Activated naive CD8-positive, alpha-beta T cell treated with anti-CD3 and anti-CD28 coated beads for 36 hours (primary cell): Measurements from ENCODE around the gene SCARB1. TPM values are rescaled to one million over a fixed set of nuclear protein-coding genes. Genes with fewer than 3 reads are reported as not detected.
"Not testable (repeated sequence)": the region's sequence is repeated elsewhere in the genome, so short reads cannot be mapped to it uniquely, and the experiment has no call there.

Source experiments
- DNase-seq: peaks from one replicate; pipeline ENCODE4 v3.0.0; 2021
- H3K27ac Mint-ChIP-seq: one replicate; pipeline ENCODE4 v1.8.0; 2022; ENCODE audit warnings: mild to moderate bottlenecking, moderate library complexity, mixed read lengths
- H3K27me3 Mint-ChIP-seq: one replicate; pipeline ENCODE4 v1.8.0; 2022; ENCODE audit warnings: mild to moderate bottlenecking, mixed read lengths
- H3K36me3 Mint-ChIP-seq: one replicate; pipeline ENCODE4 v1.8.0; 2021; ENCODE audit warnings: mild to moderate bottlenecking, mixed read lengths
- H3K4me1 Mint-ChIP-seq: one replicate; pipeline ENCODE4 v1.8.0; 2021; ENCODE audit warnings: mixed read lengths
- H3K4me3 Mint-ChIP-seq: one replicate; pipeline ENCODE4 v1.8.0; 2022; ENCODE audit warnings: mild to moderate bottlenecking, moderate library complexity, mixed read lengths
- H3K9me3 Mint-ChIP-seq: one replicate; pipeline ENCODE4 v1.8.0; 2022; ENCODE audit warnings: mixed read lengths
- total RNA-seq, 2 experiments: library from RNA; stranded (reverse); gene quantifications; one replicate each; pipeline ENCODE4 v1.2.3, GENCODE V29; 2021

The SCARB1 gene
- total RNA-seq, 2 experiments from 2014 or later = 40.3 to 43.8 TPM

- no peak overlapping the region for H3K27ac Mint-ChIP-seq
- no peaks in the 10 kb centered on the region for H3K27me3 Mint-ChIP-seq
- DNase-seq = no peak
- H3K4me3 Mint-ChIP-seq = no peak overlapping the region
- H3K4me1 Mint-ChIP-seq = peaks cover 13% of the 10 kb centered on the region
- H3K9me3 Mint-ChIP-seq = no peaks in the 10 kb centered on the region
- no peaks in the 10 kb centered on the region for H3K36me3 Mint-ChIP-seq
These were observed 32.8 kb upstream of the SCARB1 start for GRCh38 chr12:124896461-124896860.

DNA sequence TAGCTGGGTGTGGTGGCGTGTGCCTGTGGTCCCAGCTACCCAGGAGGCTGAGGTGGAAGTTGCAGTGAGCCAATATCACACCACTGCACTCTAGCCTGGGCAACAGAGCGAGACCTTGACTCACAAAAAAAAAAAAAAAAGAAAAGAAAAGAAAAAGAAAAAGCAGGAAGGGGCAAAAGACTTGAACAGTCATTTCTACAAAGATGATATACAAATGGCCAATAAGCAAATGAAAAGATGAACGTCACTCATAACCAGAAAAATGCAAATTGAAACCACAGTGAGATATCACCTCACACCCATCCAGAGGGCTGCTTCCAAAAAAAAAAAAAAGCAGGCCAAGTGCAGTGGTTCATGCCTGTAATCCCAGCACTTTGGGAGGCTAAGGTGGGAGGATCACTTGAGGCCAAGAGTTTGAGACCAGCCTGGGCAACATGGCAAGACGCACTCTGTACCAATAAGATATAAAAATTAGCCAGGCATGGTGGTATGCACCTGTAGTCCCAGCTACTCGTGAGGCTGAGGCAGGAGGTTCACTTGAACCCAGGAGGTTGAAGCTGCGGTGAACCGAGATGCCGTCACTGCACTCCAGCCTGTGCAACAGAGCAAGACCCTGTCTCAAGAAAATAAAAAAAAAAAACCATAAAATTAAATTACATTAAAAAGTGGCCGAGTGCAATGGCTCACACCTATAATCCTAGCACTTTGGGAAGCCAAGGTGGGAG is 30.3 kb upstream of the SCARB1 start:
- no peak overlapping the region for H3K27ac Mint-ChIP-seq
- no peak for DNase-seq
- no peaks in the 10 kb centered on the region for H3K36me3 Mint-ChIP-seq
- H3K4me1 Mint-ChIP-seq = peaks cover 11% of the 10 kb centered on the region
- no peaks in the 10 kb centered on the region for H3K27me3 Mint-ChIP-seq
- H3K9me3 Mint-ChIP-seq = no peaks in the 10 kb centered on the region
- no peak overlapping the region for H3K4me3 Mint-ChIP-seq

DNA sequence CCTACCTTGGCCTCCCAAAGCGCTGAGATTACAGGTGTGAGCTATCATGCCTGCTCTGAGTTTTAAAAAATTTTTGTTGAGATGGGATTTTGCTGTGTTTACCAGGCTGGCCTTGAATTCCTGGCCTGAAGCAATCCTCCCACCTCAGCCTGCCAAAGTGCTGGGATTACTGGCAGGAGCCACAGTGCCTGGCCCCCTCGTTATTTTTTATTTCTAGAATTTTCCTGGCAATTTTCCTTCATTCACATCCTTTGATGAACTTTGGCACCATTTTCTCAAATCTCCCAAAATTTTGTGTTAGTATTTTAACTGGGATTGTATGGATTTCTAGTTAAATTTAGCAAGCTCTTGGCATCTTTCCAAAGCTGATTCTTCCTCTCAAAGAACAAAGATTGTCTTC is 24.6 kb upstream of the SCARB1 start:
- Mint-ChIP-seq H3K27ac (no peak overlapping the region), H3K9me3 (no peaks in the 10 kb centered on the region), H3K4me3 (no peak overlapping the region), H3K4me1 (peaks cover 1% of the 10 kb centered on the region), H3K36me3 (no peaks in the 10 kb centered on the region), H3K27me3 (no peaks in the 10 kb centered on the region)
- DNase-seq = no peak

DNA sequence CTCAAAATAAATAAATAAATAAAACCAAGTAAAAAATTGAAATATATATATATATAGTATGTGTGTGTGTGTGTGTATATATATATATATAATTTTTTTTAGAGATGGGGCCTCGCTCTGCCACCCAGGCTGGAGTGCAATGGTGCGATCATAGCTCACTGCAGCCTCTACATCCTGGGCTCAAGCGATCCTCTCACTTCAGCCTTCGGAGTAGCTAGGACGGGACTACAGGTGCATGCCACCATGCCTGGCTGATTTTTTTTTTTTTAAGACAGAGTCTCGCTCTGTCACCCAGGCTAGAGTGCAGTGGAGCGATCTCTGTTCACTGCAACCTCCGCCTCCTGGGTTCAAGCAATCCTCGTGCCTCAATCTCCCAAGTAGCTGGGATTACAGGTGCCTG is 24.1 kb upstream of the SCARB1 start:
- H3K9me3 Mint-ChIP-seq, H3K27me3 Mint-ChIP-seq: not testable (repeated sequence)

GRCh38 chr12:124884587-124885438 is 21.1 kb upstream of the SCARB1 start:
- Mint-ChIP-seq H3K27ac (no peak overlapping the region), H3K9me3 (no peaks in the 10 kb centered on the region), H3K27me3 (no peaks in the 10 kb centered on the region), H3K4me1 (peaks cover 14% of the 10 kb centered on the region), H3K36me3 (no peaks in the 10 kb centered on the region), H3K4me3 (no peak overlapping the region)
- DNase-seq = no peak

More for the DNA sequence above, 24.1 kb upstream of the SCARB1 start:
- not testable (repeated sequence) for DNase-seq, H3K4me1 Mint-ChIP-seq, H3K27ac Mint-ChIP-seq, H3K4me3 Mint-ChIP-seq, H3K36me3 Mint-ChIP-seq

DNA sequence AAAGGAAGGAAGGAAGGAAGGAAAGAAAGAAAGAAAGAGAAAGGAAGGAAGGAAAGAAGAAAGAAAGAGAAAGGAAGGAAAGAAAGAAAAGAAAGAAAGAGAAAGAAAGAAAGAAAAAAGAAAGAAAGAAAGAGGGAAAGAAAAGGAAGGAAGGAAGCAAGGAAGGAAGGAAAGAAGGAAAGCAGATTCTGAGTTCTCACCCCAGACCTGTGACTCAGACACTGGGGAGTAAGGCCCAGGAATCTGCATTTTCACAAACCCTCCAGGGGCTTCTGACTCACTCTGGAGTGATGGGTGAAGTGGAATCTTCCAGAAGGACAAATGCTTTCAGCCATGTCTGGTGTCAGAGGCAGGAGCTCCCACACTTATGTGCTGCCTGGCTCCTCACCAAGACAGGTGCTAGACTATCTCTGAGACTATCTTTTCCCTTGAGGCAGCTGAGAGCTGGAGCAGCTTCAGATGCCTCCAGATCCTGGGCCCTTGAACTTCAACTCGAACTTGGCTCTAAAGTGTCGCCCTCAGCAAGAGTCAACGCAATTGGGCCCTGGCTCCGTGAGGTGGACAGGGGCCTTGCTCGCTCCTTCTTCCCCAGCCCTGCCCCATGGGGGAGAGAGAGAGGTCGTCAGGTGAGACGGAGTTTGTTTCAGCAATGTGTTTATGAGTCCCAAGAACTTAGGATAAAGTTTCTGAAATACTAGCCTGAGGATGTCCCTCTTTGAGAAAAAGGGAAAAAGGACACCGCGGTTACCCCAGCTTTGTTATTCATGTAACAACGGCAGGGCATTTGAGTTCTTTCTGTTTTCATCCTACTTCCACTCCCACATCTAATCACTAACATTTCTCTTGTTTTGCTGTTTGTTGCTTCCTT is 19.8 kb upstream of the SCARB1 start:
- H3K4me1 Mint-ChIP-seq = peaks cover 14% of the 10 kb centered on the region
- H3K4me3 Mint-ChIP-seq = no peak overlapping the region
- H3K36me3 Mint-ChIP-seq = no peaks in the 10 kb centered on the region
- H3K27ac Mint-ChIP-seq = no peak overlapping the region
- no peak for DNase-seq
- no peaks in the 10 kb centered on the region for H3K27me3 Mint-ChIP-seq
- no peaks in the 10 kb centered on the region for H3K9me3 Mint-ChIP-seq

DNA sequence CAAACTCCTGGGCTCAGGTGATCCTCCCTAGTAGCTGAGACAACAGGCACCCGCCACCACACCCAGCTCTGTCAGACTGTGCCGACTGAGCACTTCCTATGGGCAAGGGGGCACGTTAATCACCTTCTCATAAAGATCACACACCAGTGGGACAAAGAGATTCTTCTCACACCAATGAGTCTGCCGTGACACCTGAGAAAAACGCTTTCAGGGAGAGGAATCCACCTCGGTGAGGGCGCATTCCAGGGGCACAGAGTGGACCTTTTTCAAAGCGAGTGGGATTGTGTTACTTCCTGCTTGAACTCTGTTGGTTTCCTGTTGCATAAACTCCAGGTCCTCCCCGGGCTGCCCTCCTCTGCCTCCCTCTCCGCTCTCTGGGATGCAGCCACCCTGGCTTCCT is 17.5 kb upstream of the SCARB1 start:
- H3K9me3 Mint-ChIP-seq = no peaks in the 10 kb centered on the region
- DNase-seq = no peak
- peaks cover 14% of the 10 kb centered on the region for H3K4me1 Mint-ChIP-seq
- no peak overlapping the region for H3K4me3 Mint-ChIP-seq
- H3K36me3 Mint-ChIP-seq = no peaks in the 10 kb centered on the region
- no peaks in the 10 kb centered on the region for H3K27me3 Mint-ChIP-seq
- H3K27ac Mint-ChIP-seq = no peak overlapping the region

DNA sequence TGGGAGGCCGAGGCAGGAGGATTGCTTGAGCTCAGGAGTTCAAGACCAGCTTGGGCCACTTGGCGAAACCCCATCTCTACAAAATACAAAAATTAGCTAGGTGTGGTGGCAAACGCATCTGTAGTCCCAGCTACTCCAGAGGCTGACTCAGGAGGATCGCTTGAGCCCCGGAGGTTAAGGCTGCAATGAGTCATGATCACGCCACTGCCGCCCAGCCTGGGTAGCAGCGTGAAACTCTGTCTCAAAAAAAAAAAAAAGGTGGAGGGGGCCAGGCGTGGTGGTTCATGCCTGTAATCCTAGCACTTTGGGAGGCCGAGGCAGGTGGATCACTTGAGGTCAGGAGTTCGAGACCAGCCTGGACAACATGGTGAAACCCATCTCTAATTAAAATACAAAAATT is 16.7 kb upstream of the SCARB1 start:
- not testable (repeated sequence) for H3K36me3 Mint-ChIP-seq, DNase-seq, H3K4me3 Mint-ChIP-seq, H3K27ac Mint-ChIP-seq, H3K9me3 Mint-ChIP-seq, H3K27me3 Mint-ChIP-seq
- peaks cover 14% of the 10 kb centered on the region for H3K4me1 Mint-ChIP-seq

DNA sequence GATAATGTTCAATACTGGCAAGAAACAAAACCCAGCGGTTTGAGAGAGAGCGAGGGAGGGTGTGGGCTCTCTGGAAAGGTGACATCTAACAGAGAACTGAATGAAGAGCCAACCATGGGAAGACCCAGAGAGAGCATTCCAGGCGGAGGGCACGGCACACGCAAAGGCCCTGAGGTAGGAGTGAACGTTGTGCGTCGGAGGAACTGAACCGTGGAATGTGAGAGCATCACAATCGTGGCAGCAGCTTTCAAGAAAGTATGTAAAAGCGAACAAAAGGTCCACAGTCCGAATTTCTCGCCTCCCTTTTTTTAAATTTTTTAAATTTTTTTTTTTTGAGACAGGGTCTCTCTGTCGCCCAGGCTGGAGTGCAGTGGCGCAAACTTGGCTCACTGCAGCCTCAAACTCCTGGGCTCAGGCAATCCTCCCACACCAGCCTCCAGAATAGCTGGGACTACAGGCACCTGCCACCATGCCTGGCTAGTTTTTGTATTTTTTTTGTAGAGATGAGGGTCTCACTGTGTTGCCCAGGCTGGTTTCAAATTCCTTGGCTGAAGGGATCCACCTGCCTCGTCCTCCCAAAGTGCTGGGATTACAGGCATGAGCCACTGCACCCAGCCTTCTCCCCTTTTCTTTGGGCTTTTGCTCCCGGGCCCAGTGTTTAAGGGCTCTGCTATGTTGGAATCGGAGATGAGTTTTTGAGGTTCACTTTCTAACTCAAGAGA is 15.3 kb upstream of the SCARB1 start:
- H3K27ac Mint-ChIP-seq = no peak overlapping the region
- no peak overlapping the region for H3K4me3 Mint-ChIP-seq
- DNase-seq = no peak
- no peaks in the 10 kb centered on the region for H3K27me3 Mint-ChIP-seq
- no peaks in the 10 kb centered on the region for H3K9me3 Mint-ChIP-seq
- H3K36me3 Mint-ChIP-seq = no peaks in the 10 kb centered on the region
- H3K4me1 Mint-ChIP-seq = peaks cover 12% of the 10 kb centered on the region

GRCh38 chr12:124877423-124877822 is 13.8 kb upstream of the SCARB1 start:
- no peak for DNase-seq
- Mint-ChIP-seq H3K9me3 (no peaks in the 10 kb centered on the region), H3K4me1 (peaks cover 9% of the 10 kb centered on the region), H3K27me3 (no peaks in the 10 kb centered on the region), H3K27ac (no peak overlapping the region), H3K36me3 (no peaks in the 10 kb centered on the region), H3K4me3 (no peak overlapping the region)

- no peak for DNase-seq
- Mint-ChIP-seq H3K36me3 (no peaks in the 10 kb centered on the region), H3K27ac (no peak overlapping the region), H3K27me3 (no peaks in the 10 kb centered on the region), H3K4me1 (peaks cover 5% of the 10 kb centered on the region), H3K4me3 (no peak overlapping the region), H3K9me3 (no peaks in the 10 kb centered on the region)
These were observed 12.5 kb upstream of the SCARB1 start for GRCh38 chr12:124876171-124876570.

DNA sequence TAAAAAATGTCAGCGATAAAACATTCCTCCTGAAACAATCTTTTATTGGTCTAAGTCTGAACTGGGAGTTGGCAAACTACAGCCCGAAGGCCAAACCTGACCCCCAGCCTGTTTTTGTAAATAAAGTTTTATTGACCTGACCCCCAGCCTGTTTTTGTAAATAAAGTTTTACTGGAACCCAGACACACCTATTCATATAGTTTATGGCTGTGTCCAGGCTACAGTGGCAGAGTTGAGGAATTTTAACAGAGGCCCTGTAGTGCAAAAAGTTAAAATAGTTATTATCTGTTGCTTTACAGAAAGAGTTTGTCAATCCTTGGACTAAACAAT is 12.1 kb upstream of the SCARB1 start:
- peaks cover under 1% of the 10 kb centered on the region for H3K4me1 Mint-ChIP-seq
- DNase-seq = no peak
- no peak overlapping the region for H3K4me3 Mint-ChIP-seq
- H3K36me3 Mint-ChIP-seq = no peaks in the 10 kb centered on the region
- H3K27ac Mint-ChIP-seq = no peak overlapping the region
- H3K27me3 Mint-ChIP-seq = no peaks in the 10 kb centered on the region
- no peaks in the 10 kb centered on the region for H3K9me3 Mint-ChIP-seq

GRCh38 chr12:124874988-124875802 is 11.5 kb upstream of the SCARB1 start:
- Mint-ChIP-seq H3K36me3 (no peaks in the 10 kb centered on the region), H3K27me3 (no peaks in the 10 kb centered on the region), H3K9me3 (no peaks in the 10 kb centered on the region), H3K4me3 (no peak overlapping the region), H3K4me1 (no peaks in the 10 kb centered on the region), H3K27ac (no peak overlapping the region)
- no peak for DNase-seq

GRCh38 chr12:124874188-124874587 is 10.5 kb upstream of the SCARB1 start:
- H3K4me3 Mint-ChIP-seq = no peak overlapping the region
- peaks cover 3% of the 10 kb centered on the region for H3K4me1 Mint-ChIP-seq
- peaks cover 4% of the 10 kb centered on the region for H3K27me3 Mint-ChIP-seq
- no peak overlapping the region for H3K27ac Mint-ChIP-seq
- H3K36me3 Mint-ChIP-seq = no peaks in the 10 kb centered on the region
- H3K9me3 Mint-ChIP-seq = no peaks in the 10 kb centered on the region
- DNase-seq = no peak
